HepG2 (cell line): ENCODE data around the gene AUTS2. TPM values are rescaled to one million over a fixed set of nuclear protein-coding genes. Genes with fewer than 3 reads are reported as not detected.

Experiments
- ATAC-seq: fragments of 200-7000 bp; cut with Tn5 transposase; 3 replicates; pipeline ENCODE4 v1.9.1; 2020; ENCODE audit warnings: mild to moderate bottlenecking, moderate library complexity
- BruUV-seq: library from RNA; stranded (reverse); fragments of 400-500 nt; replicated peaks from 2 replicates; lab custom pipeline; 2021; lab: Mats Ljungman, UMichigan
- CTCF ChIA-PET: fragments of 300-600 bp; formaldehyde crosslinking; extraction: SDS; loops from one replicate; lab custom pipeline; 2021; ENCODE audit warnings: low total read pairs, inconsistent platforms, low intra/inter-chr PET ratio; lab: Yijun Ruan, JAX
- POLR2A ChIA-PET: fragments of 350-600 bp; sonication (Branson Sonifier 250); formaldehyde crosslinking; loops from one replicate; lab custom pipeline; 2020; ENCODE audit warnings: antibody characterized with exemption, inconsistent platforms; lab: Yijun Ruan, JAX
- DNase-seq: peaks from one replicate; pipeline ENCODE4 v3.0.0-alpha.2; 2015; ENCODE audit warnings: low spot score
- FAIRE-seq: peaks from 3 replicates; lab custom pipeline; 2011; peaks lifted over from hg19 to GRCh38; lab: Jason Lieb, UNC
- H2AFZ ChIP-seq: one replicate; pipeline ENCODE4 v1.6.1; 2011; ENCODE audit warnings: low read length, inconsistent platforms
- H3K27ac ChIP-seq: fragments of 300-600 bp; 3 replicates; pipeline ENCODE4 v1.8.0; 2011; ENCODE audit warnings: mixed run types, mild to moderate bottlenecking, mixed read lengths, low read length, inconsistent platforms; ENCODE audit not compliant: insufficient read depth; ENCODE audit errors: extremely low read length
- H3K27me3 ChIP-seq, 2 experiments: fragments of 200-600 bp in 1 of 2; 2 replicates in 1 of 2; 3 replicates in 1 of 2; pipeline versions ENCODE4 v1.6.0 to v1.8.0; 2011; ENCODE audit warnings: low read length in 2 of 2, mild to moderate bottlenecking in 2 of 2, moderate library complexity in 2 of 2, inconsistent platforms in 1 of 2; ENCODE audit not compliant: insufficient read depth in 2 of 2, control insufficient read depth in 1 of 2
- H3K36me3 ChIP-seq, 2 experiments: fragments of 200-600 bp in 1 of 2; replicated peaks in 1 of 2; 2 replicates in 1 of 2; 3 replicates in 1 of 2; pipeline versions ENCODE4 v1.5.1 to v1.8.0; 2011; ENCODE audit warnings: low read length in 2 of 2, inconsistent platforms in 1 of 2; ENCODE audit not compliant: insufficient read depth in 2 of 2, control insufficient read depth in 1 of 2
- H3K4me1 ChIP-seq: 2 replicates; pipeline ENCODE4 v1.5.1; 2012; ENCODE audit warnings: low read length, inconsistent platforms; ENCODE audit not compliant: insufficient read depth
- H3K4me2 ChIP-seq: 2 replicates; pipeline ENCODE4 v1.6.0; 2011; ENCODE audit warnings: low read depth, low read length, inconsistent platforms
- H3K4me3 ChIP-seq, 3 experiments: fragments of 200-600 bp in 1 of 3; sonication (generic), shearing (Covaris generic) in 1 of 3; replicated peaks in 1 of 3; 2 replicates each; pipeline ENCODE4 v1.5.1; 2011 to 2016; ENCODE audit warnings: low read length in 3 of 3, inconsistent platforms in 2 of 3, low read depth in 2 of 3, mild to moderate bottlenecking in 2 of 3, control low read depth in 1 of 3, mixed read lengths in 1 of 3; ENCODE audit not compliant: insufficient read depth in 1 of 3
- H3K79me2 ChIP-seq: one replicate; pipeline ENCODE4 v1.6.1; 2011; ENCODE audit warnings: low read length, inconsistent platforms; ENCODE audit not compliant: insufficient read depth
- H3K9ac ChIP-seq: 2 replicates; pipeline ENCODE4 v1.6.0; 2011; ENCODE audit warnings: mild to moderate bottlenecking, low read depth, low read length, inconsistent platforms; ENCODE audit not compliant: insufficient read depth
- H3K9me3 ChIP-seq: 2 replicates; pipeline ENCODE4 v1.5.1; 2012; ENCODE audit warnings: mild to moderate bottlenecking, low read length
- H4K20me1 ChIP-seq: 2 replicates; pipeline ENCODE4 v1.6.0; 2011; ENCODE audit warnings: inconsistent platforms, mild to moderate bottlenecking, low read length, moderate library complexity; ENCODE audit not compliant: insufficient read depth
- FOXK2 ChIP-seq: fragments of 450-650 bp; IDR thresholded peaks from 2 replicates; pipeline ENCODE4 v1.6.1; 2016
- TEAD2 ChIP-seq: sonication (generic); formaldehyde crosslinking; IDR thresholded peaks from 2 replicates; pipeline ENCODE4 v1.9.0; 2021; ENCODE audit warnings: missing genetic modification reagents
- ZNF326 ChIP-seq: sonication (generic); formaldehyde crosslinking; IDR thresholded peaks from 2 replicates; pipeline ENCODE4 v1.4.0; 2020; ENCODE audit warnings: missing genetic modification reagents, borderline replicate concordance
- ZUFSP ChIP-seq: sonication (generic); formaldehyde crosslinking; IDR thresholded peaks from 2 replicates; pipeline ENCODE4 v1.9.0; 2021; ENCODE audit warnings: missing genetic modification reagents, mild to moderate bottlenecking, borderline replicate concordance
- WGBS: methylation state at CpG from one replicate; pipeline ENCODE4 v1.1.6; 2017; ENCODE audit warnings: low lambda C conversion rate; 5-methylcytosine and 5-hydroxymethylcytosine counted together
- in situ Hi-C: cut with HindIII; loops from 2 replicates; pipeline ENCODE4 v1.10.0; 2017; ENCODE audit warnings: low pct_unique_long_range_greater_than_20kb; ENCODE audit not compliant: extremely low pct_ligation_motif_present
- intact Hi-C: fragments of 100-400 bp; cut with micrococcal nuclease; formaldehyde crosslinking; loops from one replicate; pipeline ENCODE4 v1.10.0; 2022; ENCODE audit not compliant: unreplicated experiment
- polyA plus RNA-seq, 8 experiments: library from polyadenylated mRNA; depleted of rRNA in 3 of 8; stranded (reverse) in 7 of 8; unstranded in 1 of 8; fragments of >200 nt; fragmentation: Illumina TruSeq in 4 of 8; extraction: Trizol in 4 of 8; gene quantifications; 2 replicates each; pipeline versions ENCODE4 v1.2.1 to v1.2.3, GENCODE V29; 2011 to 2016; ENCODE audit warnings: low read depth in 4 of 8, missing spikeins in 1 of 8, mixed read lengths in 1 of 8; ENCODE audit not compliant: insufficient read depth in 1 of 8
- total RNA-seq, 5 experiments: library from RNA; depleted of rRNA; stranded (reverse); fragments of >200 nt; fragmentation: Illumina TruSeq; extraction: Trizol; gene quantifications; 2 replicates each; pipeline ENCODE4 v1.2.3, GENCODE V29; 2016; ENCODE audit warnings: low read depth in 1 of 5
- TF ChIP-seq, protein P1 (sequence below): sonication (generic); formaldehyde crosslinking; IDR thresholded peaks from 2 replicates; pipeline ENCODE4 v1.4.0; 2020; ENCODE audit warnings: mild to moderate bottlenecking, missing genetic modification reagents, borderline replicate concordance

Gene AUTS2
- total and polyA plus RNA-seq, 2 of the 13 experiments (the other 11 are each of a cell fraction or from before 2014, with no cell fraction given) = 0.38 TPM; not detected in 1

GRCh38 chr7:69953136-69954067 lies 355.1 kb downstream of the AUTS2 start:
- no peaks in the 10 kb centered on the region for H3K4me1 ChIP-seq
- H3K9ac ChIP-seq = no peak overlapping the region
- TF ChIP-seq, protein P1, sequence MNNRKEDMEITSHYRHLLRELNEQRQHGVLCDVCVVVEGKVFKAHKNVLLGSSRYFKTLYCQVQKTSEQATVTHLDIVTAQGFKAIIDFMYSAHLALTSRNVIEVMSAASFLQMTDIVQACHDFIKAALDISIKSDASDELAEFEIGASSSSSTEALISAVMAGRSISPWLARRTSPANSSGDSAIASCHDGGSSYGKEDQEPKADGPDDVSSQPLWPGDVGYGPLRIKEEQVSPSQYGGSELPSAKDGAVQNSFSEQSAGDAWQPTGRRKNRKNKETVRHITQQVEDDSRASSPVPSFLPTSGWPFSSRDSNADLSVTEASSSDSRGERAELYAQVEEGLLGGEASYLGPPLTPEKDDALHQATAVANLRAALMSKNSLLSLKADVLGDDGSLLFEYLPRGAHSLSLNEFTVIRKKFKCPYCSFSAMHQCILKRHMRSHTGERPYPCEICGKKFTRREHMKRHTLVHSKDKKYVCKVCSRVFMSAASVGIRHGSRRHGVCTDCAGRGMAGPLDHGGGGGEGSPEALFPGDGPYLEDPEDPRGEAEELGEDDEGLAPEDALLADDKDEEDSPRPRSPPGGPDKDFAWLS (CRISPR knock-in tag) = no peak
- TF ChIP-seq FOXK2 (no peak), ZNF326 (CRISPR knock-in tag) (no peak)
- TF ChIP-seq, all 625 proteins: peak for 0
- no peaks in the 10 kb centered on the region for H3K27me3 ChIP-seq
- BruUV-seq = no TSS peak
- ChIA-PET POLR2A (no interaction called here), CTCF (no interaction called here)
- DNase-seq (no peak), ATAC-seq (no peak), FAIRE-seq (no peak)
- intact Hi-C loops (no loop called here), in situ Hi-C loops (no loop called here)
- no peak overlapping the region for H3K4me3 ChIP-seq
- H4K20me1 ChIP-seq = no peaks in the 10 kb centered on the region
- no peak overlapping the region for H3K4me2 ChIP-seq
- WGBS = 12% methylated on average over 6 of the region's 6 CpGs
- no peaks in the 10 kb centered on the region for H3K9me3 ChIP-seq
- no peaks in the 10 kb centered on the region for H3K36me3 ChIP-seq
- H3K79me2 ChIP-seq = no peaks in the 10 kb centered on the region
- no peak overlapping the region for H2AFZ ChIP-seq
- H3K27ac ChIP-seq = no peak overlapping the region

- no peaks in the 10 kb centered on the region for H3K79me2 ChIP-seq
- TF ChIP-seq TEAD2 (CRISPR knock-in tag) = no peak
- TF ChIP-seq ZUFSP (CRISPR knock-in tag) = no peak
- no peak overlapping the region for H3K4me2 ChIP-seq
- H3K27me3 ChIP-seq = no peaks in the 10 kb centered on the region
- no TSS peak for BruUV-seq
- in situ Hi-C loops = no loop called here
- DNase-seq (no peak), ATAC-seq (no peak), FAIRE-seq (no peak)
- no peaks in the 10 kb centered on the region for H3K4me1 ChIP-seq
- WGBS = 2% methylated on average over 4 of the region's 6 CpGs
- H3K9ac ChIP-seq = no peak overlapping the region
- no peak overlapping the region for H2AFZ ChIP-seq
- POLR2A ChIA-PET = no interaction called here
- H3K27ac ChIP-seq = no peak overlapping the region
- intact Hi-C loops = no loop called here
- CTCF ChIA-PET = no interaction called here
- H3K4me3 ChIP-seq = no peak overlapping the region
- no peaks in the 10 kb centered on the region for H3K36me3 ChIP-seq
- H3K9me3 ChIP-seq = no peaks in the 10 kb centered on the region
- no peaks in the 10 kb centered on the region for H4K20me1 ChIP-seq
These were observed 358.3 kb downstream of the AUTS2 start for GRCh38 chr7:69956541-69956940.
